Activated CD4-positive, alpha-beta memory T cell treated with anti-CD3 and anti-CD28 coated beads for 36 hours (primary cell): ENCODE measurements around the gene FANCG. TPM values are rescaled to one million over a fixed set of nuclear protein-coding genes. Genes with fewer than 3 reads are reported as not detected.

Source experiments
- CTCF ChIA-PET: fragments of 350-600 bp; sonication (Branson Sonifier 250); formaldehyde crosslinking; loops from one replicate; lab custom pipeline; 2021; ENCODE audit warnings: antibody characterized with exemption, inconsistent platforms; lab: Charles Lee
- POLR2A ChIA-PET: fragments of 350-600 bp; sonication (Branson Sonifier 250); formaldehyde crosslinking; loops from one replicate; lab custom pipeline; 2021; ENCODE audit warnings: antibody characterized with exemption; lab: Charles Lee
- DNase-seq: peaks from one replicate; pipeline ENCODE4 v3.0.0-alpha.2; 2020
- H3K27ac Mint-ChIP-seq: one replicate; pipeline ENCODE4 v1.8.0; 2021; ENCODE audit warnings: mixed read lengths
- H3K27me3 Mint-ChIP-seq: one replicate; pipeline ENCODE4 v1.8.0; 2021; ENCODE audit warnings: mixed read lengths
- H3K36me3 Mint-ChIP-seq: one replicate; pipeline ENCODE4 v1.8.0; 2021; ENCODE audit warnings: mixed read lengths
- H3K4me1 Mint-ChIP-seq: one replicate; pipeline ENCODE4 v1.8.0; 2021; ENCODE audit warnings: low read depth, mixed read lengths
- H3K4me3 Mint-ChIP-seq: one replicate; pipeline ENCODE4 v1.8.0; 2021; ENCODE audit warnings: mild to moderate bottlenecking, mixed read lengths
- H3K9me3 Mint-ChIP-seq: one replicate; pipeline ENCODE4 v1.8.0; 2021; ENCODE audit warnings: mixed read lengths
- intact Hi-C: fragments of 100-400 bp; cut with micrococcal nuclease; formaldehyde crosslinking; loops from one replicate; pipeline ENCODE4 v1.15.1; 2023
- total RNA-seq, 2 experiments: library from RNA; stranded (reverse); gene quantifications; one replicate each; pipeline ENCODE4 v1.2.3, GENCODE V29; 2021

The FANCG gene
- total RNA-seq, 2 experiments from 2014 or later = 103 to 107 TPM

GRCh38 chr9:35076848-35077247, 2.9 kb downstream of the FANCG start:
- CTCF ChIA-PET = interaction anchor here (4.4 kb wide), 1 partner anchor 19 kb away, joined by 40 read pairs; the partner anchor contains the start of gene PIGO
- Mint-ChIP-seq H3K9me3 (no peaks in the 10 kb centered on the region), H3K4me1 (peaks cover 32% of the 10 kb centered on the region), H3K27ac (no peak overlapping the region), H3K36me3 (peaks cover 44% of the 10 kb centered on the region), H3K4me3 (peak overlapping the region; percentile 92), H3K27me3 (peaks cover 2% of the 10 kb centered on the region)
- no peak for DNase-seq
- intact Hi-C loops = loop anchor here (10.0 kb wide), 1 partner anchor 658 kb away; the partner anchor contains the start of genes CREB3 and TLN1
- POLR2A ChIA-PET = interaction anchor here (0.5 to 1.5 kb wide), 2 partner anchors 27 to 578 kb away, joined by 3 to 4 read pairs; no protein-coding TSS in a partner anchor

GRCh38 chr9:35075358-35075757, 4.4 kb downstream of the FANCG start:
- Mint-ChIP-seq H3K27ac (no peak overlapping the region), H3K4me3 (no peak overlapping the region), H3K4me1 (peaks cover 38% of the 10 kb centered on the region), H3K36me3 (peaks cover 57% of the 10 kb centered on the region), H3K9me3 (no peaks in the 10 kb centered on the region), H3K27me3 (peaks cover 2% of the 10 kb centered on the region)
- POLR2A ChIA-PET = interaction anchor here (0.8 kb wide), 1 partner anchor 24 kb away, joined by 3 read pairs; no protein-coding TSS in a partner anchor
- intact Hi-C loops = loop anchor here (10.0 kb wide), 1 partner anchor 659 kb away; the partner anchor contains the start of genes CREB3 and TLN1
- CTCF ChIA-PET = interaction anchor here (0.8 kb wide), 1 partner anchor 176 kb away, joined by 3 read pairs; no protein-coding TSS in a partner anchor
- no peak for DNase-seq

- intact Hi-C loops = loop anchor here (5.0 to 10.0 kb wide), 2 partner anchors 583 to 660 kb away; partner anchors contain the start of genes CCDC107, CREB3, RMRP and TLN1
- Mint-ChIP-seq H3K4me1 (peaks cover 41% of the 10 kb centered on the region), H3K9me3 (no peaks in the 10 kb centered on the region), H3K27ac (no peak overlapping the region), H3K4me3 (no peak overlapping the region), H3K27me3 (peaks cover 2% of the 10 kb centered on the region), H3K36me3 (peaks cover 61% of the 10 kb centered on the region)
- no peak for DNase-seq
- POLR2A ChIA-PET = interaction anchor here (0.8 kb wide), 1 partner anchor 23 kb away, joined by 3 read pairs; no protein-coding TSS in a partner anchor
- CTCF ChIA-PET = no interaction called here
Observed at GRCh38 chr9:35074791-35075190, 5.0 kb downstream of the FANCG start.

GRCh38 chr9:35074141-35074540, 5.6 kb downstream of the FANCG start:
- POLR2A ChIA-PET = no interaction called here
- intact Hi-C loops = loop anchor here (5.0 to 10.0 kb wide), 2 partner anchors 583 to 661 kb away; partner anchors contain the start of genes CCDC107, CREB3, RMRP and TLN1
- Mint-ChIP-seq H3K9me3 (no peaks in the 10 kb centered on the region), H3K36me3 (peaks cover 63% of the 10 kb centered on the region), H3K27ac (peak overlapping the region; percentile 99), H3K27me3 (peaks cover 2% of the 10 kb centered on the region), H3K4me1 (peaks cover 46% of the 10 kb centered on the region), H3K4me3 (no peak overlapping the region)
- CTCF ChIA-PET = no interaction called here
- DNase-seq = no peak

- H3K27ac Mint-ChIP-seq = peak overlapping the region; percentile 99
- CTCF ChIA-PET = interaction anchor here (1.3 kb wide), 1 partner anchor 35 kb away, joined by 3 read pairs; no protein-coding TSS in a partner anchor
- peaks cover 2% of the 10 kb centered on the region for H3K27me3 Mint-ChIP-seq
- peaks cover 50% of the 10 kb centered on the region for H3K4me1 Mint-ChIP-seq
- peaks cover 64% of the 10 kb centered on the region for H3K36me3 Mint-ChIP-seq
- H3K4me3 Mint-ChIP-seq = peak overlapping the region; percentile 92
- no peaks in the 10 kb centered on the region for H3K9me3 Mint-ChIP-seq
- POLR2A ChIA-PET = interaction anchor here (2.9 kb wide), 1 partner anchor 40 kb away, joined by 37 read pairs; the partner anchor contains the start of gene ATOSB
- no peak for DNase-seq
- intact Hi-C loops = loop anchor here (2.0 to 10.0 kb wide), 3 partner anchors 532 to 662 kb away; partner anchors contain the start of genes CCDC107, CREB3, RMRP and TESK1
Observed at GRCh38 chr9:35073279-35073612, 6.5 kb downstream of the FANCG start.

GRCh38 chr9:35072461-35073278, 7.1 kb downstream of the FANCG start, which contains the start of gene VCP:
TSS of gene VCP (minus strand) at chr9:35072625. CDS start at chr9:35072353, 272 bp downstream.
- Mint-ChIP-seq H3K27me3 (peaks cover 2% of the 10 kb centered on the region), H3K27ac (peak within 1 kb of the TSS; percentile 99), H3K4me3 (peak within 1 kb of the TSS; percentile 92), H3K36me3 (peaks cover 64% of the 10 kb centered on the region), H3K9me3 (no peaks in the 10 kb centered on the region), H3K4me1 (peaks cover 50% of the 10 kb centered on the region)
- POLR2A ChIA-PET = interaction anchor here (0.7 to 2.9 kb wide), 15 partner anchors 11 to 547 kb away, joined by 3 to 37 read pairs (median 5); partner anchors contain the start of genes ATOSB, DNAJB5, PIGO and STOML2
- CTCF ChIA-PET = interaction anchor here (0.7 to 3.6 kb wide), 9 partner anchors 15 to 173 kb away, joined by 3 to 36 read pairs (median 3); partner anchors contain the start of genes DNAJB5, PIGO and STOML2
- DNase-seq = peak; percentile 99
- intact Hi-C loops = loop anchor here (1.0 to 10.0 kb wide), 8 partner anchors 8 to 662 kb away; partner anchors contain the start of genes ATOSB, CCDC107, CREB3 and DNAJB5

- peak overlapping the region; percentile 99 for H3K27ac Mint-ChIP-seq
- peak overlapping the region; percentile 92 for H3K4me3 Mint-ChIP-seq
- intact Hi-C loops = loop anchor here (1.0 to 10.0 kb wide), 9 partner anchors 8 to 663 kb away; partner anchors contain the start of genes ATOSB, CCDC107, CREB3 and DNAJB5
- ChIA-PET POLR2A (interaction anchor here (0.7 to 2.9 kb wide), 19 partner anchors 8 to 548 kb away, joined by 3 to 37 read pairs (median 5); partner anchors contain the start of genes ATOSB, DNAJB5, FANCG and PIGO), CTCF (interaction anchor here (0.6 to 3.6 kb wide), 13 partner anchors 8 to 187 kb away, joined by 3 to 36 read pairs (median 3); partner anchors contain the start of genes DNAJB5, FANCG, PIGO and STOML2)
- H3K36me3 Mint-ChIP-seq = peaks cover 64% of the 10 kb centered on the region
- DNase-seq = peak; percentile 81
- peaks cover 54% of the 10 kb centered on the region for H3K4me1 Mint-ChIP-seq
- peaks cover 2% of the 10 kb centered on the region for H3K27me3 Mint-ChIP-seq
- H3K9me3 Mint-ChIP-seq = no peaks in the 10 kb centered on the region
Observed at GRCh38 chr9:35071814-35072460, 7.8 kb downstream of the FANCG start.

- intact Hi-C loops = loop anchor here (2.0 to 10.0 kb wide), 3 partner anchors 188 to 664 kb away; partner anchors contain the start of genes CCDC107, CREB3, RMRP and TLN1
- DNase-seq = peak; percentile 42
- ChIA-PET POLR2A (interaction anchor here (0.9 to 2.9 kb wide), 15 partner anchors 9 to 548 kb away, joined by 3 to 37 read pairs (median 5); partner anchors contain the start of genes ATOSB, DNAJB5, FANCG and PIGO), CTCF (interaction anchor here (0.5 to 3.6 kb wide), 9 partner anchors 9 to 533 kb away, joined by 3 to 36 read pairs (median 3); partner anchors contain the start of genes FANCG, PIGO and STOML2)
- Mint-ChIP-seq H3K27me3 (peaks cover 2% of the 10 kb centered on the region), H3K9me3 (no peaks in the 10 kb centered on the region), H3K36me3 (peaks cover 66% of the 10 kb centered on the region), H3K27ac (peak overlapping the region; percentile 99), H3K4me1 (peaks cover 59% of the 10 kb centered on the region), H3K4me3 (peak overlapping the region; percentile 92)
Observed at GRCh38 chr9:35070823-35071813, 8.6 kb downstream of the FANCG start.

- Mint-ChIP-seq H3K4me3 (peak overlapping the region; percentile 55), H3K36me3 (peaks cover 68% of the 10 kb centered on the region)
- intact Hi-C loops = no loop called here
Observed at GRCh38 chr9:35069020-35069419, 10.7 kb downstream of the FANCG start.

GRCh38 chr9:35067056-35067455, 12.7 kb downstream of the FANCG start:
- POLR2A ChIA-PET = interaction anchor here (1.0 kb wide), 1 partner anchor 28 kb away, joined by 3 read pairs; no protein-coding TSS in a partner anchor
- Mint-ChIP-seq H3K36me3 (peaks cover 78% of the 10 kb centered on the region), H3K9me3 (no peaks in the 10 kb centered on the region), H3K27ac (peak overlapping the region; percentile 46), H3K4me1 (peaks cover 43% of the 10 kb centered on the region), H3K4me3 (no peak overlapping the region), H3K27me3 (no peaks in the 10 kb centered on the region)
- CTCF ChIA-PET = interaction anchor here (0.5 to 1.6 kb wide), 4 partner anchors 12 to 167 kb away, joined by 4 to 9 read pairs (median 6); partner anchors contain the start of gene FANCG
- intact Hi-C loops = no loop called here
- no peak for DNase-seq

More at GRCh38 chr9:35069020-35069419, 10.7 kb downstream of the FANCG start:
- peaks cover 2% of the 10 kb centered on the region for H3K27me3 Mint-ChIP-seq
- CTCF ChIA-PET = interaction anchor here (1.4 to 2.1 kb wide), 2 partner anchors 18 to 27 kb away, joined by 3 to 5 read pairs; no protein-coding TSS in a partner anchor
- no peak for DNase-seq
- H3K27ac Mint-ChIP-seq = peak overlapping the region; percentile 51
- H3K9me3 Mint-ChIP-seq = no peaks in the 10 kb centered on the region
- H3K4me1 Mint-ChIP-seq = peaks cover 58% of the 10 kb centered on the region
- POLR2A ChIA-PET = no interaction called here
